Spleen (tissue), 11 donors: ENCODE results near the gene NMNAT2. TPM values are rescaled to one million over a fixed set of nuclear protein-coding genes. Genes with fewer than 3 reads are reported as not detected.

ENCODE experiments used
- DNase-seq: peaks from one replicate; pipeline ENCODE4 v3.0.0-alpha.2; 2020
- H3K27ac ChIP-seq, 8 donors: fragments of 200-600 bp; sonication (generic) in 7 of 8; 1 replicate in 4 of 8; 2 replicates in 4 of 8; pipeline versions ENCODE4 v1.5.0 to v1.8.0; 2016 to 2021; ENCODE audit warnings: inconsistent platforms in 4 of 8, mild to moderate bottlenecking in 4 of 8, moderate library complexity in 1 of 8
- H3K27me3 ChIP-seq, 7 donors: fragments of 200-600 bp; sonication (generic) in 6 of 7; replicated peaks in 1 of 7; 1 replicate in 4 of 7; 2 replicates in 3 of 7; pipeline versions ENCODE4 v1.5.0 to v1.8.0; 2016 to 2021; ENCODE audit warnings: inconsistent platforms in 3 of 7, mild to moderate bottlenecking in 1 of 7
- H3K36me3 ChIP-seq, 6 donors: fragments of 200-600 bp; sonication (generic) in 5 of 6; 1 replicate in 4 of 6; 2 replicates in 2 of 6; pipeline versions ENCODE4 v1.5.0 to v1.8.0; 2016 to 2021; ENCODE audit warnings: inconsistent platforms in 2 of 6
- H3K4me1 ChIP-seq, 6 donors: fragments of 200-600 bp; sonication (generic) in 5 of 6; 1 replicate in 3 of 6; 2 replicates in 3 of 6; pipeline versions ENCODE4 v1.5.0 to v1.8.0; 2016 to 2021; ENCODE audit warnings: inconsistent platforms in 3 of 6
- H3K4me3 ChIP-seq, 8 donors: fragments of 200-600 bp; sonication (generic) in 7 of 8; 1 replicate in 4 of 8; 2 replicates in 4 of 8; pipeline versions ENCODE4 v1.5.0 to v1.8.0; 2016 to 2021; ENCODE audit warnings: inconsistent platforms in 4 of 8, mild to moderate bottlenecking in 4 of 8, moderate library complexity in 2 of 8
- H3K9me3 ChIP-seq, 8 donors: fragments of 200-600 bp; sonication (generic) in 7 of 8; 1 replicate in 4 of 8; 2 replicates in 4 of 8; pipeline versions ENCODE4 v1.5.0 to v1.8.0; 2016 to 2021; ENCODE audit warnings: inconsistent platforms in 4 of 8
- POLR2A ChIP-seq, 3 donors: fragments of 450-650 bp; IDR thresholded peaks; one replicate each; pipeline ENCODE4 v1.5.1; 2017; ENCODE audit warnings: antibody characterized with exemption in 3 of 3, mild to moderate bottlenecking in 1 of 3
- POLR2AphosphoS5 ChIP-seq, 3 donors: sonication (generic); formaldehyde crosslinking; IDR thresholded peaks; one replicate each; pipeline ENCODE4 v1.5.1; 2017; ENCODE audit warnings: antibody characterized with exemption in 3 of 3
- WGBS, 5 donors: extraction: QIAGEN DNeasy Blood & Tissue Kit in 3 of 5; methylation state at CpG; one replicate each; pipeline versions ENCODE4 v1.1.5 to v1.1.7; 2013 to 2018; 5-methylcytosine and 5-hydroxymethylcytosine counted together
- intact Hi-C: fragments of 100-400 bp; cut with DNase I; formaldehyde crosslinking; loops from one replicate; pipeline ENCODE4 v1.15.0; 2023; ENCODE audit warnings: low total_unique reads
- polyA plus RNA-seq, 3 donors: library from polyadenylated mRNA; stranded (reverse); fragments of 200-250 nt; gene quantifications; one replicate each; pipeline ENCODE4 v1.2.1, GENCODE V29; 2013
- total RNA-seq, 7 donors: library from RNA; depleted of rRNA in 3 of 7; stranded (reverse); fragments of >200 nt in 3 of 7; fragmentation: NEBNext Ultra II Directional in 4 of 7; extraction: Animal tissue kit (Norgen Biotek cat#: 25700) in 4 of 7; gene quantifications; one replicate each; pipeline versions ENCODE4 v1.1.0 to v1.2.1, GENCODE V29; 2016 to 2021
- TF ChIP-seq, protein P1 (sequence below), 11 experiments: fragments of 200-600 bp in 7 of 11; fragments of 450-650 bp in 4 of 11; sonication (generic) in 4 of 11; IDR thresholded peaks in 8 of 11; conservative IDR thresholded peaks in 3 of 11; 1 replicate in 7 of 11; 2 replicates in 4 of 11; pipeline versions ENCODE4 v1.4.0 to v1.8.0; 2016 to 2021; ENCODE audit warnings: antibody characterized with exemption in 11 of 11, inconsistent platforms in 4 of 11, mild to moderate bottlenecking in 1 of 11
- donor health status: healthy with polysubstance abuse.
- donor health status: DM: no; HTN: no; CAD: no; lungs with moderate emphysema.
- donor health status: DM: no; HTN: no; CAD: no.
- donor health status: Bipolar disorder and iron deficiency.
- donor health status: healthy.
- donor health status: DM: no; HTN: no; CAD: no.
- donor health status: DM: yes; HTN: yes; CAD: no.

Gene NMNAT2
- total and polyA plus RNA-seq, 10 donors, result 0.05 to 1.7 (median 0.17) TPM

DNA sequence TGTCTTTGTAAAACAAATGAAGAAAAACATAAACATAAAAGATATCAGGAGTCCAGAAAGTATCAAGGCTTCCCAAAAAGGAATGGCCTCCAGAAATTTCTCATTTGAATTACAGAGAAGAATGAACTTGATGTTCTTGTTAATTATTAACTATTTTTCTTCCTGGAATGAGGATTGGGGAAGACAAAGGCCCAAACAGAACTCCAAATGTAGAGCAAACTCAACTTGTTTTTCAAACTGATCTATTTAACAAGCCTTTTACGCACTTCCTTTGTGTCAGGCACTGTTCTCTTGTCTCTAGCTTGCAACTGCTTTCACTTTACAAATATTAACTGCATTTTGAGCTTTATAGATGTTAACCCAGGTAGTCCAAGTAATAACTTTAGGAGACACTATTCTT, 186.6 kb downstream of the NMNAT2 start:
- intact Hi-C loops, result no loop called here
- peaks cover 0 to 11% (median 0%) of the 10 kb centered on the region in 6 donors for H3K4me1 ChIP-seq
- TF ChIP-seq, protein P1, sequence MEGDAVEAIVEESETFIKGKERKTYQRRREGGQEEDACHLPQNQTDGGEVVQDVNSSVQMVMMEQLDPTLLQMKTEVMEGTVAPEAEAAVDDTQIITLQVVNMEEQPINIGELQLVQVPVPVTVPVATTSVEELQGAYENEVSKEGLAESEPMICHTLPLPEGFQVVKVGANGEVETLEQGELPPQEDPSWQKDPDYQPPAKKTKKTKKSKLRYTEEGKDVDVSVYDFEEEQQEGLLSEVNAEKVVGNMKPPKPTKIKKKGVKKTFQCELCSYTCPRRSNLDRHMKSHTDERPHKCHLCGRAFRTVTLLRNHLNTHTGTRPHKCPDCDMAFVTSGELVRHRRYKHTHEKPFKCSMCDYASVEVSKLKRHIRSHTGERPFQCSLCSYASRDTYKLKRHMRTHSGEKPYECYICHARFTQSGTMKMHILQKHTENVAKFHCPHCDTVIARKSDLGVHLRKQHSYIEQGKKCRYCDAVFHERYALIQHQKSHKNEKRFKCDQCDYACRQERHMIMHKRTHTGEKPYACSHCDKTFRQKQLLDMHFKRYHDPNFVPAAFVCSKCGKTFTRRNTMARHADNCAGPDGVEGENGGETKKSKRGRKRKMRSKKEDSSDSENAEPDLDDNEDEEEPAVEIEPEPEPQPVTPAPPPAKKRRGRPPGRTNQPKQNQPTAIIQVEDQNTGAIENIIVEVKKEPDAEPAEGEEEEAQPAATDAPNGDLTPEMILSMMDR (IDR thresholded peaks at IDR 0.05 in 8 of 11, conservative IDR thresholded peaks at IDR 0.05 in 3 of 11), result no peak
- no peak for TF ChIP-seq POLR2A (IDR thresholded peaks at IDR 0.05)
- TF ChIP-seq POLR2AphosphoS5 (IDR thresholded peaks at IDR 0.05), result no peak
- H3K27ac ChIP-seq, result no peak overlapping the region
- H3K27me3 ChIP-seq, result no peaks in the 10 kb centered on the region
- no peak for DNase-seq
- H3K36me3 ChIP-seq, result no peaks in the 10 kb centered on the region
- WGBS, 5 donors, result 94 to 100% (median 98%) methylated on average over 1 of the region's 1 CpG
- H3K9me3 ChIP-seq, result no peaks in the 10 kb centered on the region
- no peak overlapping the region for H3K4me3 ChIP-seq

DNA sequence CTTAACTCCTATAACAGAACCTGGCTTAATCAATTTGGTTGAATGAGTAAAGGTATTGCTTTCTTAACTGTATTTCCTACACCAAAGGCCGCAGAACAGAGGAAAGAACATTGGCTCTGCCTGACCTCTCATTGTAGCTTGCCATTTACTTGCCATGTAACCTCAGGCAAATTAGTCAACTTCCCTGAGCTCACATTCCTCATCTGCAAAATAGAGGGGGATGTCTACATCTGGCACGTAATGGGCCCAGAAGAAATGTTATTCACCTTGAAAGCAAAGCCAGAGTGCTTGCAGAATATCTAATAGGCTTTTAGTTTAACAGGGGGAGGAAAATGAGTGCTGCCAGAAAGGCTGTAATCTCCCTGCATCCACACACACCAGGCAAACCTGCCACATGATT, 187.8 kb downstream of the NMNAT2 start:
- 84 to 92% (median 89%) methylated on average over 2 of the region's 2 CpGs for WGBS, 5 donors
- no peak for DNase-seq
- Histone ChIP-seq H3K4me3 (no peak overlapping the region), H3K9me3 (no peaks in the 10 kb centered on the region), H3K4me1 (peaks cover 0 to 11% (median 0%) of the 10 kb centered on the region in 6 donors), H3K27ac (no peak overlapping the region), H3K36me3 (no peaks in the 10 kb centered on the region), H3K27me3 (no peaks in the 10 kb centered on the region)
- no peak for TF ChIP-seq POLR2AphosphoS5 (IDR thresholded peaks at IDR 0.05)
- intact Hi-C loops, result no loop called here

GRCh38 chr1:183228347-183229220, 189.6 kb downstream of the NMNAT2 start:
- no peak overlapping the region for H3K4me3 ChIP-seq
- 83 to 95% (median 91%) methylated on average over 11 to 13 of the region's 13 CpGs for WGBS, 5 donors
- TF ChIP-seq, protein P1 (IDR thresholded peaks at IDR 0.05 in 8 of 11, conservative IDR thresholded peaks at IDR 0.05 in 3 of 11), result peak in 4 of 11 experiments; percentile 0 to 31 (median 10)
- TF ChIP-seq POLR2AphosphoS5 (IDR thresholded peaks at IDR 0.05), result no peak
- no peaks in the 10 kb centered on the region for H3K36me3 ChIP-seq
- intact Hi-C loops, result loop anchor here (10.0 kb wide), 1 partner anchor 264 kb away; no protein-coding TSS in a partner anchor
- DNase-seq, result no peak
- no peaks in the 10 kb centered on the region for H3K9me3 ChIP-seq
- H3K27ac ChIP-seq, result no peak overlapping the region
- H3K4me1 ChIP-seq, result no peaks in the 10 kb centered on the region
- H3K27me3 ChIP-seq, result no peaks in the 10 kb centered on the region

DNA sequence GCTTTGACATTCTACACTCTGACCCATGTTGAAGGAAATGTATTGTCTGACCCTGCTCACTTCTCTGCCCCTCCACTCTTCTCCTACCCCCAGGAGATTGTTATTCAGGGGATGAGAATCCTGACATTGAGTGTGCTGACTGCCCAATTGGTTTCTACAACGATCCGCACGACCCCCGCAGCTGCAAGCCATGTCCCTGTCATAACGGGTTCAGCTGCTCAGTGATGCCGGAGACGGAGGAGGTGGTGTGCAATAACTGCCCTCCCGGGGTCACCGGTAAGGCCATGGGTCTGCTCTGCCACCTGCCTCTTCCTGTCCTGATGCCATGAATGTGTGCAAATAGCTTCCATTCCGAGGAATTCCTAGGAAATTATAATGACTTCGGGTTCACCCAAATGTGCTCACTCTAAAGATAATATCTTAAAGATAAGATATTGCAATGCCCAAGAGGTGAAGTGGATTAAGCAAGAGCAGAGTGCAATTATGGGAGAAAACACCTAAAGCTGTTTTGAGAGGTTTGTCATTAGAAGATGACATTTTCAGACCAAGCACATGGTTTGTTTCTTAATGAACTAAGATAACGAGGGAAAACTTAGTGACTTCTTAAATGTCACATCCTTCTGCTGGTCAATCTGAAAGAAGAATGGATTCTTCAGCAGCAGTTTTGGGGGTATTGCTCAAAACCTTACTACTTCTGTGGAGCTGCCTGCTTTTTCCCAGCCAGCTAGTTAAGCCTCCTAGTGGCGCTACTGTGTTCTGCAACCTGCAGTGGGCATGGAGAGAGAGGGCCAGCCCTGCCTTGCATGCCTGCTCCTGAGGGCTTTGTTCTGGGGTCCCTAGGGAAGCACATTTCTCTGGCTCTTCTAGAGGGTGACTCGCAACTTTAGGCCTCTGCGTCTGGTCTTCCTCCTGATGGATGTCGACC, 190.5 kb downstream of the NMNAT2 start:
- no peak for DNase-seq
- intact Hi-C loops, result loop anchor here (10.0 kb wide), 1 partner anchor 263 kb away; no protein-coding TSS in a partner anchor
- H3K27ac ChIP-seq, result no peak overlapping the region
- no peaks in the 10 kb centered on the region for H3K9me3 ChIP-seq
- no peak overlapping the region for H3K4me3 ChIP-seq
- TF ChIP-seq, protein P1 (IDR thresholded peaks at IDR 0.05 in 8 of 11, conservative IDR thresholded peaks at IDR 0.05 in 3 of 11), result peak; percentile 16 to 83 (median 68)
- no peak for TF ChIP-seq POLR2AphosphoS5 (IDR thresholded peaks at IDR 0.05)
- H3K36me3 ChIP-seq, result no peaks in the 10 kb centered on the region
- no peaks in the 10 kb centered on the region for H3K27me3 ChIP-seq
- WGBS, 5 donors, result 78 to 83% (median 79%) methylated on average over 16 of the region's 16 CpGs
- no peaks in the 10 kb centered on the region for H3K4me1 ChIP-seq
